ENCODE results near the gene SERPINA12.
"Not testable (repeated sequence)": the region's sequence is repeated elsewhere in the genome, so short reads cannot be mapped to it uniquely, and the experiment has no call there.

SERPINA12 gene

GRCh38 chr14:94486883-94487282, 22.4 kb downstream of the SERPINA12 start:
- no peak for DNase-seq

DNA sequence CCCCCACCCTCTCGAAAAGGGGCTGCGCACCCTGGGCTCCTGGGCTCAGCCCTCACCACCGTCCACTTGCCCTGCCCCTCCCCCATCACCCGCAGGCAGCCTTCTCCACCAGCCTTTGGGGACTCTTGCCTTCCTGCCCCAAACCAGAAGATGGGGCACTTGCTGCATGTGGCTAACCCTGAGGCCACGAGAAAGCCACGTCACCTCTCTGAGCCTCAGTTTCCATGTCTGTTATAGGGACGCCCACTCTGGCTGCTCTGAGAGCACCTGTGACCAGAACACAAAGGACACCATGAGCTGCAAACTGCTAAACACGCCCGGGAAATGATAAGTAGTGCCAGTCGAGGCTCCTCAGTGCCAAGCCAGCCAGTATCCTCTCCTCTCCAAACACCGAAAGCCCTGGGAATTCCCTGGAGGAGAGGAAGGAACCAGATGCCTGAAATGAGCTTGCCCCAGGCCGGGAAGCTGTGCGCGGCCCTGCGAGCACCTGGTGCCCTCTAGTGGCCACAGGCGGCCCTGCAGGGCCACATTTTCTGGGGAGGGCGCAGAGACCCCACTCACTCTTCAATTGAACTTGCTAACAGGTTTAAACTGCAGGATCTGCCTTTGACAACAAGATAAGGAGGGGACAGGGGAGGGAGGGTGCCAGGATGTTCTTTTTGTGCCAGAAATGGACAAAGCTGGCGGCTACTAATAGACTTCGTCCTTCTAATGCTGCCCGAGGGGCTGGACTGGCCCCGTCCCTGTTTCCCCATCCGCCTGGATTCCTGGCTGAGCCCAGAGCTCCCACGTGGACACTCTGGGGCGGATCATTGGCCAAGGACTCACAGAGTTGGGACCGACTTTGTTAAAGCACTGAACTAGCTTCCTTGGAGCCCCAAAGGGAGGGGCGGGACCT, 23.1 kb downstream of the SERPINA12 start:
- peak; percentile 40 for DNase-seq

DNA sequence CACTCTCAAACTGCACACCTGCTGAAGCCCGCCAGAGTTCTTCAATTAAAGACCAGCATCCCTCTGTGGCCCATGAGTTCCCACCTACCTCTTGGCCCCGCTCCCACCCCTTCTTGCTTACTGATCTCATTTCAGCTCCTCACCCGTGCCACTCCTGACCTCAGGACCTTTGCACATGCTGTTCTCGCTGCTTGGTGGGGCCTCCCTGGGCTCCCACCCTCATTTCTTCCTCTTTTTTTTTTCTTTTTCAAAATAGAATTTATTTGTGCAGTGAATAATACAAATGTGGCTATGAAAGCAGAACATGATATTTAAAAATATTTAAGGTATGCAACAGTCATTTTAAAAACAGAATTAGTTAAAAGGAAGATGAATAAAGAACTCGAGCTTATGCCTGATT, 24.8 kb downstream of the SERPINA12 start:
- no peak for DNase-seq

DNA sequence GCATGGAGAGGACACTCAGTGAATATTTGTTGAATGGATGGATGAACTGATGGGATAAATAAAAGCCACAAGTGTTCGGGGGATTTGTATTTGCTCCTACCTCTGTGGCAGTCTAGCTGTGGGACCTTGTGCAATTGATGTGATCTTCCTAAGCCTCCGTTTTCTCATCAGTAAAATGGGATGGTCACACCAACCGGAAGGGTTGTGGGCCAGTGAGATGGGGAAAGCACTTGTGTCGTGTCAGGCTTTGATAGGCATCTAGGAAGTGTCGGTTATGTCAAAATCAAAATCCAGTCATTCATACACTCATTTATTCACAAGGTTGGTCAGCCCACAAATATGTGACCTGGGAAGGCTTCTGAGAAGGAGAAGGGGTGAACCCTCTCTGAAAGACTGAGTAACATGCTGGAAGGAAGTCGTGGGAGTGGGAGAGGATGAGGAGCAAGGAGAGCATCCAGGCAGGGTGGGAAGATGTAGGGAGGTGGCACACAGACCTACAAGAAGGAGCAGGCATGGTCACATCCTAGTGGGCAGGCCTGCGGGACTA, 25.5 kb downstream of the SERPINA12 start:
- DNase-seq = no peak

GRCh38 chr14:94483071-94483451, 26.2 kb downstream of the SERPINA12 start:
- DNase-seq = no peak

- DNase-seq = not testable (repeated sequence)
Observed at GRCh38 chr14:94482132-94483070, 26.9 kb downstream of the SERPINA12 start.

DNA sequence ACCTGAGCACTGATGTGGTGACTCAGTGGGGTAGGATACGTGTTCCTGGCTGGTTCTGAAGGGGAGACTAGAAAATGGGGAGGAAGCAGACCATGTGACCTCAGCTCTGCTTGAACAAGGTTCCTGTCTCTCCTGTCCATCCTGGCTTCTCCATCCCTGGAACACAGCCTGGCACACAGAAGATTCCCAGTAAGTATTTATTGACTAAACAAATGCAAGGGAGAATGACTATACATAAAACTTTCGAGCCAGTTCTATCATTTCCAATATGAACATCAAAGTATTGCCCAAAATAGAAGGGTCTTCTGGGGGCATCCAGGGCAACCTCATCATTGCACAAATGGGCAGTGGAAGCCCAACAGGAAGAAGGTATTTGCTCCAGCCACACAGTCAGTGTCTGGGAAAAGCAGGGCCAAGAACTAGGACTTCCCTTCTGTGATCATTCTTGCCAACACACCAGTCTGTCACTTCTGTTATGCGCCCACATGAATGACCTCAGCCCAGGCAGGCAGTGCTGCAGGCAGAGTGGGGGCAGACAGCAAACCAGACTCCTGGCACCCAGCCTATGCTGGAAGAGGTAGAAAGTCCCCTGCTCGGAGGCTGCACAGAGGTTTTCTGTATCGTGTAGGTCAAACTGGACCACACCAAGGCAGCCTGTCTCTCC, 27.7 kb downstream of the SERPINA12 start:
- no peak for DNase-seq

GRCh38 chr14:94480809-94481208, 28.5 kb downstream of the SERPINA12 start:
- no peak for DNase-seq

- DNase-seq = no peak
Observed at GRCh38 chr14:94478420-94478819, 30.8 kb downstream of the SERPINA12 start.

GRCh38 chr14:94476023-94476422, 33.2 kb downstream of the SERPINA12 start, which contains the start of gene SERPINA9:
TSS of gene SERPINA9 (minus strand) at chr14:94476197. CDS start at chr14:94469840, 6,357 bp downstream.
- no peak for DNase-seq

DNA sequence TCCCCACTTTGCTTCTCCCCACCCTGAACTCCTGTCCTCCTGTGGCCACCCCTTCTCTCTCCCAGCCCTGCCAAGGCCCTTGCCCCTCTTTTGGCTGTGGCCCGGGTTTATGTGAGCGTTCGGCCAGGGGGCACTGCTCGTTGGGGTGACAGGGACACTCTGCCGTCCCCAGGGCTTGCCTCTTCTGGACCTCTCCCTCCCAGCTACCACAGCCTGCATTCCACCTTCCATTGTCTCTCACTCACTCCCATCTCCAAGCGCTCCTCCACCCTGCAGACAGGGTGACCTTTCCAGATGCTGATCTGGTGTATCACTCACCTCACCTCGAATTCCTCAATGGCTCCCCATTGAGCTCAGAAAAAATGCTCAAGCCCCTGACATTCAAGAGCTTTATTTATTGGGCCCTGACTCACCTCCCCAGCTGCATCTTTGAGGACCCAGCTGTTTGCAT, 34.7 kb downstream of the SERPINA12 start:
- no peak for DNase-seq

GRCh38 chr14:94473666-94474410, 35.4 kb downstream of the SERPINA12 start:
- DNase-seq = no peak

GRCh38 chr14:94472842-94473241, 36.4 kb downstream of the SERPINA12 start:
- no peak for DNase-seq

DNA sequence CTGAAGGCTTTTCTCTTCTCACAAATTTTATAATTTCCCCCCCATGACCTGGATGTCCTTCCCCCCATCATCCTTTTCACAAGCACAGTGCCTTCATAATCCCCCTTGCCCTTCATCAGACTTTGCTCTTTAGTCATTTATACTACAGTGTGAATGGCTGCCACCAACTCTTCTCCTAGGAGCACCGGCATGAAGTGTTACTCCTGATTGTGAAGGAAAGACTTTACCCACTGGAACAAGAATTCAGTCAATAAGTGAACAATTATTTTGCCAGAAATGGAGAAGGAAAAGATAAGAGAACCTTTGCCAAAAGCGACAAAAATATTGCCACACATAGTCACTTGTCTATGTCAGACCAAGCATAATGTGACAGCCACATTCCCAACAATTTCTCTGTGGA, 38.2 kb downstream of the SERPINA12 start:
- no peak for DNase-seq

- no peak for DNase-seq
Observed at GRCh38 chr14:94470311-94470710, 39.0 kb downstream of the SERPINA12 start.

- DNase-seq = no peak
Observed at GRCh38 chr14:94469261-94469660, 40.0 kb downstream of the SERPINA12 start.

- DNase-seq = no peak
Observed at GRCh38 chr14:94467728-94468520, 41.3 kb downstream of the SERPINA12 start.

- no peak for DNase-seq
Observed at GRCh38 chr14:94466706-94467370, 42.4 kb downstream of the SERPINA12 start.

DNA sequence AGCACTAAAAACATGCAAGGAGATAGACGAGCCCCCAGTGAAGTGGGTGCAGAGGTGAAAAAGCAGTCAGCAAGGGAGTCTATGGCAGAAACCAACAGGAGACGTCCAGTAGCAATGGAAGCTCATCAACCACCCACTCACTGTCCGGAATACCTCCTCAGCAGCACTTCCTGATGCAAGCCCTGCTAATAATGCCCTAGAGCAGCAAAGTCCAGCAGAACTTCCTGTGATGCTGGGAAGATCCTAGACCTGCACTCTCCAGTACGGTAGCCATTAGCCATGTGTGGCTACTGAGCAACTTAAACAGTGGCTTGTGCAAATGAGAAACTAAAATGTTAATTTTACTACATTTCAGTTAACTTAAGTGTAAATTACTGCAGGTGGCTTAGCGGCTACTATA, 44.2 kb downstream of the SERPINA12 start:
- DNase-seq = no peak

GRCh38 chr14:94464290-94464689, 45.0 kb downstream of the SERPINA12 start:
- DNase-seq = no peak

Measured in NCI-H526 treated with DMSO at 0.1 percent for 48 hours (cell line).